Fibroblast of upper back skin (primary cell): ENCODE data around the gene WRNIP1.

Experiments
- DNase-seq: peaks from one replicate; pipeline ENCODE4 v3.0.0-alpha.2; 2013

Gene WRNIP1

GRCh38 chr6:2809015-2809414, 43.8 kb downstream of the WRNIP1 start:
- no peak for DNase-seq

DNA sequence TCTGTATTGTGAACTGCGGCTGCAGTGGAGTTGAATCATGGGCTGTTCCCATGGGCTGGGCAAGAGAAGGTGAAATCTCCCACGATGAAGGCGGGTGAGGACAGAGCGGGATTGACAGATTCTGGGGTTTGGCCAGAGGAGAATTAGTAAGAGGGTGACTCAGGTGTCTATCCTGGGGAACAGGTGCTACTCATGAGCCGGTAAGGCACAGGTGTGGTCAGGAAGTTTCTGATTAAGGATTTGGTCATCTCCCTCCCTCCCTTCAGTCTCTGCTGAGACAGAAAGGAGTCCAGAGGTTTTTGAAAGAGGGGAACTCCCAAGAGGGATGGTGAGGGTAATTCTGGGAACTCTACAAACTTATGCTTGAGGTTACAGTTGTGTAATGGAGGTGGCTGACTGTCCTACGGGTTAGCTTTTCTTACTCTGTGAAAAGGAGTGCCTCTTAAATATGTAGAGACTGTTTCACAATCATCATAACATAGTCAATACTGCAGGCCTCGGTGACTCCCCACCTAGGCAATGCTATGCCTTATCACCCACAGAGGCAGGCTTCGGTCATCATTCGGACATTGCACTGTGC, 45.0 kb downstream of the WRNIP1 start:
- no peak for DNase-seq

DNA sequence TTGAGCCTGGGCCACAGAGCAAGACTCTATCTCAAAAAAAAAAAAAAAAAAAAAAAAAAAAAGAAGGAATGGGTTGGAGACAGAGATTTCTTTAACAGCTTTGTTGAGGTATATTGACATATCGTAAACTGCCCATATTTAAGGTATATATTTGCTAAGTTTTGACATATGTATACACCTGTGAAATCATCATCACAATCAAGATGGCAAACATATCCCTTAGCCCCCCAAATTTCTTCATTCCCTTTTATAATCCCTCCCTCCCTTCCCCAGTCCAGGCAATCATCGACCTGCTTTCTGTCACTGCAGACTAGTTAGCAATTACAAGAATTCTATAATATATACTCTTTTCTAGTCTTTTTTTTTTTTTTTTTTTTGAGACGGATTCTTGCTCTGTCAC, 47.5 kb downstream of the WRNIP1 start:
- DNase-seq = no peak

- DNase-seq = no peak
Measured at GRCh38 chr6:2816158-2816557, 51.0 kb downstream of the WRNIP1 start.

DNA sequence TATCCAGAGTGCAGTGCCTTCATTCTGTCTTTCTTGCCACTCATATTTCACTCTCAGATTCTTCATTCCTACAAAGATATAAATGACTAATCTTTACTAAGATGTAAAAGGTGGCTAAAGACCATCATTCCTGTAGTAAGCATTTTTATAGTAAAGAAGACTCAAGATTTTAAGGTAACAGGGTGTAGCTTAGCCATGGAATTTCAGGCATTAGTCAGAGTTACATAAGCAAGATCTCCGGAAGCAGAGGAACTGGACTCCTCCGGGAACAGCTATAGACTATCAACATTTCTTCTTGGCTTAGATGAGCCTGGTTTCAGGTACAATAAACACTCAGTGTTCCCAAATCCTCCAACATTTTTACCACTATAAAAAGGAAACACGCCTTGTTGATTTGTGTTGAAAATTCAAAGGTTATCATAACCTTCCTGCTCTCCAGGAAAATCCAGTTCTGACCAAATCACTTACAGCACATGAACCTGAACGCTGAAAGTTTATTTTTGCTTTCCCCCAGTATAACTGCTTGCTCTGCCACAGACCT, 52.8 kb downstream of the WRNIP1 start:
- peak; percentile 54 for DNase-seq

GRCh38 chr6:2818593-2818992, 53.4 kb downstream of the WRNIP1 start:
- peak; percentile 31 for DNase-seq

DNA sequence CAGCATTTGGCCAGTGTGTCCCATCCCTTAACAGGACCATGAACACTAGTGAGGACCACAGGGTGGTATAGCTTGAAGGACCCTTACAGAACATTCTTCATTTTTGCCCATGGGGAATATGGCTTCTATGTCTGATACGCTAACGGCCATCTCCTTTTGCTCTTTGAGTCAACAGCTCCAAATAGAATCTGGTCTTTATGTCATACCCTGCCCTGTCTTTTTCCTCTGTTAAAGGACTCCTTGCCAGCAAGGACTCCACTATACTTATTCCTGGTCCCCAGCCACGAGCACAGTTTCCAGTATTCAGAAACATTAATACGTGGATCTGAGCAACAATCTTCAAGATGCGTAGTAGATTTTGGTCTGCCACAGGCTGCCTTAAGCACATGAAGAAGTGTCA, 53.9 kb downstream of the WRNIP1 start:
- no peak for DNase-seq

DNA sequence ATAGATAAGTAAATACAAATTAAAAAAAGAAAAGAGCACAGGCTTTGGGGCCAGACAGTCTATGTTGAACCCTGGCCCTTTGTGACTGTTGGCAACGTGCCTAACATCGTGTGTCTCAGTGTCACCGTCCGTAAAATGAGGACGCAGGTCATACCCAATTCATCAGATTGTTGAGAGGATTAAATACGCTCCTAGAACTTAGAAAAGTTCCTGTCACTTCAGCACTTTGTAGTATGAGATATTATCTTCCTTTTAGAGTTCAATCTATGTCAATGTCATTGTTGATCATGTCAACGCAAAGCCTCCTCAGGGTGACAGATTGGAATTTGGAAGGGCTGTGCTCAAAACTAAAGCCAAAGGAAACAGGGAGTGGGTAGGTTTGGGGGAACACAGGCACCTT, 54.8 kb downstream of the WRNIP1 start:
- DNase-seq = no peak

DNA sequence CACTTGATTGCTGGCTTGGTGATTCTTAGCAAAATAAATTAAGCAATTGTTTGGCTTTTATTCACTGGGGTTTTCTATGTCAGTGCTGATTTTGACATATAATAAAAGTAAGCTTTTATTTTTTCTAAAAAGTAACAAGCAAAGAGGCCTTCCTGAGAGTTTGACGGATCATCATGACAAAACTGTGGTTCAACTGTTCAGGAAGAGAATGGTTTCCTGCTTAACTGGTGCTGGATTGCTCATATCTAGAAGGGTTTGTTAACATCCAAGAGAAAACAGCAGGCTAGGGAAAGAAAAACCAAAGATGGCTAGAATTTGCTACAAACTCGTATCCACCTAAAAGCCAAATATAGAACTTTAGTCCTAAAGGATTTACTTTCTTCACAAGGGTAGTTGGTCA, 55.2 kb downstream of the WRNIP1 start:
- no peak for DNase-seq

DNA sequence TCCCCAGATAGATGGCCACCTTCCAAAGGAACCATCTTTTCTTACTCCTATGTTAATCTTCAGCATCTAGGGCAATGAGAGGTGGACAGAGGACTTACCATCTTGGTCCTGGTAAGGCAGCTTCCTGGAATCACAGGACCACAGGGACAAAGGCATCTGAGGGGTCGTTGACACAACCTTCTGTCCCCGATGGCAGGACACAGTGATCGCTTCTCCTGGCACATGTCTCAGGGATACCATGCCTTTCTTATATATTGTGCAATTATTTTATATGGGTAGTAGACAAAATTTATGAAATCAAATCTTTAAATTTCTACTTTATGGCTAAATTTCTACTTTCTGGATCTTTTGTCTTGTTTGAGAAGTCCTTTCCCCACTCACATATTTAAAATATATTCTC, 56.4 kb downstream of the WRNIP1 start:
- DNase-seq = no peak

- DNase-seq = no peak
Measured at GRCh38 chr6:2823104-2823850, 58.1 kb downstream of the WRNIP1 start.

GRCh38 chr6:2826131-2826530, 60.9 kb downstream of the WRNIP1 start:
- no peak for DNase-seq

GRCh38 chr6:2827142-2827541, 61.9 kb downstream of the WRNIP1 start:
- DNase-seq = no peak

GRCh38 chr6:2828629-2829028, 63.4 kb downstream of the WRNIP1 start:
- no peak for DNase-seq

DNA sequence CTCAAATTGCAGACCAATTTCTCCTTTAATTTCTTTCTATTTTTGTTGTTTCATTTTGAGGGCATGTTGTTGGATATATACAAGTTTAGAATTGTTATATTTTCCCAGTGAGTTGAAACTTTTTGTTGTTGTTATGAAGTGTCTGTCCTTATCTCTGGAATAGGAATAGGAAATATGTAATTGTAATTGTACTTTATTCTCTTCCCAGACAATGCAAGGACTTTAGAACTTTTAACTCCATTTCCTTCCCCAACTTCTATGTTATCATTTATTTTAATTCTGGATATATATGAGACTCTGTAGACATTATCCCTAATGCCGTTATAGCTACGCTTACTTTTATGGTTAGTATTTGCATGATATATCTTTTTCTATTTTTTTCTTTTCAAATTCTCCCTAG, 64.1 kb downstream of the WRNIP1 start:
- DNase-seq = no peak

DNA sequence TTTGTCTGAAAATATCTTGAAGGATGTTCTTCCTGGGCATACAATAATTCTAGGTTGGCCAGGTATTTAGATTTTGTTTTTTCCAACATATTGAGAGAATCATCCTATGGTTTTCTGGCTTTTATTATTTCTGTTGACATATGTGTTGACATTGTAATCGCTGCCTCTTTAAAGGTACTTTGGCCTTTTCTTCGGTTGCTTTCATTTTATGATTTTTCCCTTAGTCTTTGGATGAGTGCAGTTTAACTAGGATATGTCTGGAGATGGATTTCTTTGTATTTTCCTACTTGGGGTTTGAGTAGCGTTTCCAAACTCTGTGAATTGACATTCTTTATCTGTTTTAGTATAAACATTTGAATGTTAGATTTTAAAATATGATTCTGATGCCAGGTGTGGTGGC, 65.0 kb downstream of the WRNIP1 start:
- DNase-seq = no peak

DNA sequence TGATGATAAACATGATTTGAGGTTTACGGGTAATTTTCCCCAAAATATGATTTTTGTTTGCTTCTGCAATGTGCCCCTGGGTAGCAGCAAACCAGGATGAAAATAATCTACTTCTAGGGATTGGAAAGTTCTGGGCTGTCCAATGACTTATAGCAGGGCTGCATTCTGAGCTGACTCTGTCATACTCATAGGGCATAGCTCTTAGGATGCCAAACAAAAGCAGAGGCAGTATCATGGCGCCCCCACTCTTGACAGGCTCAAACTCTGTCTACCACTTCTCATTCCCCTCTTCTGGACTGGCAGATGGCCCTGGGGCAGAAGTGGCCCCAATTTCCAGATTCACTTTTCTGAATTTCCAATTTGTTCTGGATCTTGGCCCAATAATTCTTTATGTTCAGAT, 66.2 kb downstream of the WRNIP1 start:
- DNase-seq = no peak

- no peak for DNase-seq
Measured at GRCh38 chr6:2834262-2834661, 69.1 kb downstream of the WRNIP1 start.
